H9 (cell line): ENCODE results near the gene MTX3. TPM values are rescaled to one million over a fixed set of nuclear protein-coding genes. Genes with fewer than 3 reads are reported as not detected.

ENCODE experiments used
- DNase-seq: peaks from one replicate; pipeline ENCODE4 v3.0.0-alpha.2; 2017
- H2AFZ ChIP-seq: one replicate; pipeline ENCODE4 v1.6.1; 2013; ENCODE audit warnings: mild to moderate bottlenecking, low read length, control low read depth, moderate library complexity
- H2AK5ac ChIP-seq: 2 replicates; pipeline ENCODE4 v1.6.1; 2013; ENCODE audit warnings: low read length, control low read depth, mixed read lengths; ENCODE audit not compliant: insufficient read length
- H2BK120ac ChIP-seq: one replicate; pipeline ENCODE4 v1.6.1; 2013; ENCODE audit warnings: low read depth, mild to moderate bottlenecking, low read length, control low read depth, inconsistent platforms; ENCODE audit not compliant: poor library complexity, severe bottlenecking
- H2BK12ac ChIP-seq: 2 replicates; pipeline ENCODE4 v1.6.1; 2013; ENCODE audit warnings: low read length, control low read depth, mixed read lengths, low read depth; ENCODE audit not compliant: insufficient read length
- H2BK15ac ChIP-seq: 2 replicates; pipeline ENCODE4 v1.6.1; 2013; ENCODE audit warnings: low read depth, low read length, control low read depth
- H2BK20ac ChIP-seq: one replicate; pipeline ENCODE4 v1.6.1; 2013; ENCODE audit warnings: low read depth, mild to moderate bottlenecking, low read length, control low read depth, inconsistent platforms; ENCODE audit not compliant: poor library complexity, severe bottlenecking
- H2BK5ac ChIP-seq: 2 replicates; pipeline ENCODE4 v1.6.1; 2013; ENCODE audit warnings: low read length, control low read depth, mixed read lengths; ENCODE audit not compliant: insufficient read length
- H3K14ac ChIP-seq: 2 replicates; pipeline ENCODE4 v1.6.1; 2013; ENCODE audit warnings: low read length, control low read depth; ENCODE audit not compliant: insufficient read depth
- H3K18ac ChIP-seq: 2 replicates; pipeline ENCODE4 v1.6.1; 2013; ENCODE audit warnings: low read depth, mild to moderate bottlenecking, mixed read lengths, low read length, control low read depth; ENCODE audit not compliant: insufficient read length
- H3K23ac ChIP-seq: 2 replicates; pipeline ENCODE4 v1.6.1; 2013; ENCODE audit warnings: low read length, control low read depth, mixed read lengths, low read depth; ENCODE audit not compliant: insufficient read length
- H3K23me2 ChIP-seq: 2 replicates; pipeline ENCODE4 v1.6.1; 2013; ENCODE audit warnings: low read depth, mild to moderate bottlenecking, mixed read lengths, low read length, control low read depth; ENCODE audit not compliant: insufficient read length, poor library complexity, severe bottlenecking
- H3K27ac ChIP-seq: 2 replicates; pipeline ENCODE4 v1.5.1; 2013; ENCODE audit warnings: low read length, control low read depth, mixed read lengths, low read depth; ENCODE audit not compliant: insufficient read length
- H3K27me3 ChIP-seq: 2 replicates; pipeline ENCODE4 v1.6.1; 2013; ENCODE audit warnings: low read length, control low read depth, inconsistent platforms; ENCODE audit not compliant: insufficient read depth
- H3K4ac ChIP-seq: 2 replicates; pipeline ENCODE4 v1.6.1; 2013; ENCODE audit warnings: low read depth, mild to moderate bottlenecking, control low read depth, inconsistent platforms, low read length, moderate library complexity
- H3K4me1 ChIP-seq: 2 replicates; pipeline ENCODE4 v1.6.1; 2013; ENCODE audit warnings: low read length, control low read depth, inconsistent platforms; ENCODE audit not compliant: insufficient read depth
- H3K4me2 ChIP-seq: 2 replicates; pipeline ENCODE4 v1.6.1; 2013; ENCODE audit warnings: low read length, control low read depth, mixed read lengths; ENCODE audit not compliant: insufficient read length, insufficient read depth
- H3K56ac ChIP-seq: 2 replicates; pipeline ENCODE4 v1.6.1; 2013; ENCODE audit warnings: low read depth, mild to moderate bottlenecking, mixed read lengths, low read length, control low read depth; ENCODE audit not compliant: insufficient read length
- H3K79me1 ChIP-seq: 2 replicates; pipeline ENCODE4 v1.6.1; 2013; ENCODE audit warnings: low read depth, mild to moderate bottlenecking, moderate library complexity, low read length, control low read depth, inconsistent platforms; ENCODE audit not compliant: insufficient read depth, poor library complexity, severe bottlenecking
- H3K79me2 ChIP-seq: 2 replicates; pipeline ENCODE4 v1.6.1; 2013; ENCODE audit warnings: low read length, control low read depth, inconsistent platforms; ENCODE audit not compliant: insufficient read depth
- H3K9ac ChIP-seq: 2 replicates; pipeline ENCODE4 v1.6.1; 2013; ENCODE audit warnings: low read length, control low read depth, mixed read lengths; ENCODE audit not compliant: insufficient read length; ENCODE audit errors: extremely low read depth
- H3K9me3 ChIP-seq: one replicate; pipeline ENCODE4 v1.6.1; 2013; ENCODE audit warnings: low read depth, low read length, inconsistent platforms; ENCODE audit not compliant: control insufficient read depth
- H3T11ph ChIP-seq: one replicate; pipeline ENCODE4 v1.6.1; 2013; ENCODE audit warnings: mild to moderate bottlenecking, low read length, control low read depth, inconsistent platforms
- H4K20me1 ChIP-seq: one replicate; pipeline ENCODE4 v1.6.1; 2013; ENCODE audit not compliant: control insufficient read depth, insufficient read length, insufficient read depth
- H4K5ac ChIP-seq: 2 replicates; pipeline ENCODE4 v1.6.1; 2013; ENCODE audit warnings: low read depth, mild to moderate bottlenecking, mixed read lengths, low read length, control low read depth; ENCODE audit not compliant: insufficient read length
- H4K8ac ChIP-seq: replicated peaks from 2 replicates; pipeline ENCODE4 v1.6.1; 2013; ENCODE audit warnings: low read length, control low read depth, mixed read lengths, low read depth; ENCODE audit not compliant: insufficient read length
- H4K91ac ChIP-seq: 2 replicates; pipeline ENCODE4 v1.6.1; 2013; ENCODE audit warnings: low read depth, mild to moderate bottlenecking, moderate library complexity, mixed read lengths, low read length, control low read depth; ENCODE audit not compliant: insufficient read length
- H3K27ac Mint-ChIP-seq, 3 experiments: 2 replicates in 2 of 3; 3 replicates in 1 of 3; pipeline ENCODE4 v1.8.0; 2020 to 2021; ENCODE audit warnings: mixed read lengths in 3 of 3, mild to moderate bottlenecking in 1 of 3, moderate library complexity in 1 of 3
- H3K27me3 Mint-ChIP-seq: 2 replicates; pipeline ENCODE4 v1.8.0; 2021; ENCODE audit warnings: low read depth, mild to moderate bottlenecking, moderate library complexity, mixed read lengths
- H3K36me3 Mint-ChIP-seq, 3 experiments: 2 replicates in 2 of 3; 3 replicates in 1 of 3; pipeline ENCODE4 v1.8.0; 2020 to 2021; ENCODE audit warnings: low read depth in 3 of 3, mixed read lengths in 3 of 3; ENCODE audit not compliant: insufficient read depth in 1 of 3
- H3K4me1 Mint-ChIP-seq, 2 experiments: 2 replicates each; pipeline ENCODE4 v1.8.0; 2020; ENCODE audit warnings: mixed read lengths in 2 of 2
- H3K4me3 Mint-ChIP-seq, 2 experiments: 2 replicates in 1 of 2; 3 replicates in 1 of 2; pipeline ENCODE4 v1.8.0; 2020 to 2021; ENCODE audit warnings: mild to moderate bottlenecking in 2 of 2, mixed read lengths in 2 of 2, moderate library complexity in 1 of 2
- H3K9me3 Mint-ChIP-seq, 2 experiments: 2 replicates in 1 of 2; 3 replicates in 1 of 2; pipeline ENCODE4 v1.8.0; 2020; ENCODE audit warnings: mild to moderate bottlenecking in 2 of 2, mixed read lengths in 2 of 2, moderate library complexity in 1 of 2
- WGBS: extraction: QIAGEN DNeasy Blood & Tissue Kit; methylation state at CpG from one replicate; pipeline ENCODE4 v1.1.7; 2013; ENCODE audit warnings: missing lambda C conversion rate, low lambda C conversion rate, mixed read lengths; ENCODE audit not compliant: insufficient read length; ENCODE audit errors: extremely low coverage; 5-methylcytosine and 5-hydroxymethylcytosine counted together
- total RNA-seq: library from RNA; stranded (reverse); gene quantifications from 2 replicates; pipeline ENCODE4 v1.2.1, GENCODE V29; 2021
- TF ChIP-seq, protein P1 (sequence below): fragments of 200-600 bp; sonication (generic); conservative IDR thresholded peaks from 3 replicates; pipeline ENCODE4 v1.8.0; 2021; ENCODE audit warnings: antibody characterized with exemption, mild to moderate bottlenecking

MTX3 gene
- total RNA-seq, 1 experiment from 2014 or later: 24.1 TPM

DNA sequence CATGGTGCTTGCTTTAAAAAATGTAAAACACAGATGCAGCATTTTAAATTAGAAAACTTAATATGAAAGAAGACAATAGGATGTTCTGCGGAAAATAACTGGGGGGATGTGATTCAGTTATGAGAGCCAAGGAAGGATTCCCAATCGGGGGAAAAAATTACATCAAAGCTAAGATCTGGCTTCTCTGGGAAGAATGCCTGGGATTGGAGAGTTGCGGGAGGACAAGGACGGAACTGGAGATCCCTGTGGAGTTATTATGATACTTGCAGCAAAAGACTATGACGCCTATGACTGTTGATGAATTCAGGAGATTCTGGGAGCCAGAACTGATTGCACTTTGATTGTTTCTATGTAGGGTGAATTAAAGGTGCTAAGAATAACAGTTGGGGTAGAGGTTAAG, 24.6 kb downstream of the MTX3 start:
- H2BK20ac ChIP-seq: no peak overlapping the region

More for the DNA sequence above, 24.6 kb downstream of the MTX3 start:
- Histone ChIP-seq H3K4me1 (no peaks in the 10 kb centered on the region), H4K8ac (no peak overlapping the region), H2BK12ac (no peak overlapping the region), H2BK5ac (no peak overlapping the region), H3K14ac (no peak overlapping the region), H3K79me1 (no peaks in the 10 kb centered on the region), H4K20me1 (no peaks in the 10 kb centered on the region), H3K9ac (no peak overlapping the region), H3K27me3 (no peaks in the 10 kb centered on the region; the same call in 1 of the 2 replicates), H2AK5ac (no peak overlapping the region), H3K23me2 (peaks cover 3% of the 10 kb centered on the region), H4K5ac (no peak overlapping the region), H4K91ac (no peak overlapping the region), H3K27ac (no peak overlapping the region), H3K56ac (no peak overlapping the region), H2BK120ac (no peak overlapping the region), H3K79me2 (no peaks in the 10 kb centered on the region), H3K23ac (no peak overlapping the region), H3K4ac (no peak overlapping the region), H2BK15ac (no peak overlapping the region), H2AFZ (no peak overlapping the region), H3K18ac (no peak overlapping the region), H3K4me2 (no peak overlapping the region), H3T11ph (no peak overlapping the region), H3K9me3 (no peaks in the 10 kb centered on the region)
- H3K4me3 Mint-ChIP-seq: no peak overlapping the region
- H3K36me3 Mint-ChIP-seq: no peaks in the 10 kb centered on the region
- H3K9me3 Mint-ChIP-seq: no peaks in the 10 kb centered on the region
- TF ChIP-seq, protein P1, sequence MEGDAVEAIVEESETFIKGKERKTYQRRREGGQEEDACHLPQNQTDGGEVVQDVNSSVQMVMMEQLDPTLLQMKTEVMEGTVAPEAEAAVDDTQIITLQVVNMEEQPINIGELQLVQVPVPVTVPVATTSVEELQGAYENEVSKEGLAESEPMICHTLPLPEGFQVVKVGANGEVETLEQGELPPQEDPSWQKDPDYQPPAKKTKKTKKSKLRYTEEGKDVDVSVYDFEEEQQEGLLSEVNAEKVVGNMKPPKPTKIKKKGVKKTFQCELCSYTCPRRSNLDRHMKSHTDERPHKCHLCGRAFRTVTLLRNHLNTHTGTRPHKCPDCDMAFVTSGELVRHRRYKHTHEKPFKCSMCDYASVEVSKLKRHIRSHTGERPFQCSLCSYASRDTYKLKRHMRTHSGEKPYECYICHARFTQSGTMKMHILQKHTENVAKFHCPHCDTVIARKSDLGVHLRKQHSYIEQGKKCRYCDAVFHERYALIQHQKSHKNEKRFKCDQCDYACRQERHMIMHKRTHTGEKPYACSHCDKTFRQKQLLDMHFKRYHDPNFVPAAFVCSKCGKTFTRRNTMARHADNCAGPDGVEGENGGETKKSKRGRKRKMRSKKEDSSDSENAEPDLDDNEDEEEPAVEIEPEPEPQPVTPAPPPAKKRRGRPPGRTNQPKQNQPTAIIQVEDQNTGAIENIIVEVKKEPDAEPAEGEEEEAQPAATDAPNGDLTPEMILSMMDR: no peak
- H3K27ac Mint-ChIP-seq: no peak overlapping the region
- H3K27me3 Mint-ChIP-seq: peaks cover 5% of the 10 kb centered on the region; the same call in 1 of the 2 replicates
- WGBS: no CpG with 5 or more reads among the region's 5 CpGs
- H3K4me1 Mint-ChIP-seq: peaks cover 10 to 17% of the 10 kb centered on the region in 2 experiments
- no peak for DNase-seq
